Lung (tissue), 12 donors: ENCODE measurements around the gene CHST11. TPM values are rescaled to one million over a fixed set of nuclear protein-coding genes. Genes with fewer than 3 reads are reported as not detected.
A peak's percentile ranks its signal among the peaks of the same experiment; 100 is the strongest.

ENCODE experiments used
- ATAC-seq: fragments of 200-7000 bp; cut with Tn5 transposase; one replicate; pipeline ENCODE4 v1.9.1; 2020; ENCODE audit warnings: moderate number of reproducible peaks; ENCODE audit not compliant: insufficient read depth, low FRiP score
- DNase-seq, 3 donors: peaks; one replicate each; pipeline ENCODE4 v3.0.0-alpha.2; 2013 to 2017
- H3K27ac ChIP-seq, 2 donors: one replicate each; pipeline ENCODE4 v1.5.1; 2013; ENCODE audit warnings: mild to moderate bottlenecking in 2 of 2, moderate library complexity in 2 of 2, control low read depth in 1 of 2, inconsistent platforms in 1 of 2, low read depth in 1 of 2, low read length in 1 of 2
- H3K27me3 ChIP-seq, 3 donors: one replicate each; pipeline ENCODE4 v1.5.1; 2013; ENCODE audit warnings: low read length in 2 of 3; ENCODE audit not compliant: control insufficient read depth in 3 of 3, insufficient read depth in 3 of 3
- H3K36me3 ChIP-seq, 4 donors: one replicate each; pipeline ENCODE4 v1.5.1; 2013; ENCODE audit warnings: low read length in 4 of 4, mild to moderate bottlenecking in 1 of 4, moderate library complexity in 1 of 4; ENCODE audit not compliant: control insufficient read depth in 4 of 4, insufficient read depth in 4 of 4
- H3K4me1 ChIP-seq, 5 donors: one replicate each; pipeline ENCODE4 v1.5.1; 2013; ENCODE audit warnings: low read length in 5 of 5, mild to moderate bottlenecking in 2 of 5, moderate library complexity in 1 of 5; ENCODE audit not compliant: control insufficient read depth in 5 of 5, insufficient read depth in 5 of 5
- H3K4me3 ChIP-seq: one replicate; pipeline ENCODE4 v1.5.1; 2013; ENCODE audit warnings: mild to moderate bottlenecking, control low read depth, moderate library complexity
- H3K9ac ChIP-seq, 2 donors: one replicate each; pipeline ENCODE4 v1.5.1; 2013; ENCODE audit warnings: low read length in 2 of 2, control low read depth in 1 of 2; ENCODE audit not compliant: insufficient read depth in 1 of 2
- H3K9me3 ChIP-seq, 4 donors: one replicate each; pipeline ENCODE4 v1.5.1; 2013; ENCODE audit warnings: low read length in 3 of 4, mild to moderate bottlenecking in 1 of 4, moderate library complexity in 1 of 4; ENCODE audit not compliant: control insufficient read depth in 4 of 4, insufficient read depth in 3 of 4
- WGBS, 2 donors: extraction: QIAGEN DNeasy Blood & Tissue Kit; methylation state at CpG; one replicate each; pipeline ENCODE4 v1.1.7; 2013; 5-methylcytosine and 5-hydroxymethylcytosine counted together
- polyA plus RNA-seq, 2 donors: library from polyadenylated mRNA; stranded (reverse); fragments of 200-250 nt; gene quantifications; one replicate each; pipeline ENCODE4 v1.2.1, GENCODE V29; 2013
- total RNA-seq, 2 donors: library from RNA; depleted of rRNA in 1 of 2; stranded (reverse); fragments of >200 nt in 1 of 2; gene quantifications; one replicate each; pipeline ENCODE4 v1.2.1, GENCODE V29; 2014 to 2021
- TF ChIP-seq, protein P1 (sequence below): IDR thresholded peaks from 2 replicates; pipeline ENCODE4 v1.5.1; 2012; ENCODE audit warnings: mild to moderate bottlenecking; ENCODE audit errors: control extremely low read depth, extremely low read depth
- donor health status: control.
- donor health status: control.
- donor health status: Bipolar disorder and iron deficiency.
- donor health status: healthy.
- donor health status: DM: yes; HTN: yes; CAD: no.

Gene CHST11
- total and polyA plus RNA-seq, 4 donors: 9.0 to 63.2 (median 27.7) TPM

DNA sequence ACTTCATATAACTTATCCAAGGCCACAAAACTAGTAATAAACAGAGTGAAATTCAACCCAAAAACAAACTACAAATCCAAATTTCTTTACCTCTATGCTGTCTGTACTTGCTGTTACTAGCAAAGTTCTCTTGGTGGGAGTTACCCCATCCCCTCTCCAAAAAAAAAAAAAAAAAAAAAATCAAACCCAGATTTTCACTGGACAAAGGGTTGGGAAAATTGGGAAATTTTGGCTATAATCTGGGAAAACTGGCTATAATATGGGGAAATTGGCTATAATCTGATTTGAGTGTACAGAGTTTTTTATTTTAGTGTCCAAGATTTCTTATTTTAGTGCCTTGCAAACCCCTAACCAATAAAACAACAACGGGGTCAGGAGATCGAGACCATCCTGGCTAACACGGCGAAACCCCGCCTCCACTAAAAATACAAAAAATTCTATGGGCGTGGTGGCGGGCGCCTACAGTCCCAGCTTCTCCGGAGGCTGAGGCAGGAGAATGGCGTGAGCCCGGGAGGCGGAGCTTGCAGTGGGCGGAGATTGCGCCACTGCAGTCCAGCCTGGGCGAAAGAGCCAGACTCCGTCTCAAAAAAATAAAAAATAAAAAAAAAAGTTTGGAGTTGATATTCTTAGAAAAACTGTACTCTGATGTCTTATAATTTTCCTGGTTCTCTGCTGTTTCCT lies 148.4 kb downstream of the CHST11 start:
- Histone ChIP-seq H3K9me3 (no peaks in the 10 kb centered on the region), H3K36me3 (no peaks in the 10 kb centered on the region), H3K9ac (no peak overlapping the region), H3K27ac (peak overlapping the region in 1 of 2 donors; percentile 63), H3K4me3 (no peak overlapping the region), H3K27me3 (no peaks in the 10 kb centered on the region), H3K4me1 (peaks cover 0 to 15% (median 0%) of the 10 kb centered on the region in 5 donors)
- DNase-seq: no peak
- 86 to 93% methylated on average over 16 of the region's 16 CpGs for WGBS, 2 donors
- ATAC-seq: no peak
- TF ChIP-seq, protein P1, sequence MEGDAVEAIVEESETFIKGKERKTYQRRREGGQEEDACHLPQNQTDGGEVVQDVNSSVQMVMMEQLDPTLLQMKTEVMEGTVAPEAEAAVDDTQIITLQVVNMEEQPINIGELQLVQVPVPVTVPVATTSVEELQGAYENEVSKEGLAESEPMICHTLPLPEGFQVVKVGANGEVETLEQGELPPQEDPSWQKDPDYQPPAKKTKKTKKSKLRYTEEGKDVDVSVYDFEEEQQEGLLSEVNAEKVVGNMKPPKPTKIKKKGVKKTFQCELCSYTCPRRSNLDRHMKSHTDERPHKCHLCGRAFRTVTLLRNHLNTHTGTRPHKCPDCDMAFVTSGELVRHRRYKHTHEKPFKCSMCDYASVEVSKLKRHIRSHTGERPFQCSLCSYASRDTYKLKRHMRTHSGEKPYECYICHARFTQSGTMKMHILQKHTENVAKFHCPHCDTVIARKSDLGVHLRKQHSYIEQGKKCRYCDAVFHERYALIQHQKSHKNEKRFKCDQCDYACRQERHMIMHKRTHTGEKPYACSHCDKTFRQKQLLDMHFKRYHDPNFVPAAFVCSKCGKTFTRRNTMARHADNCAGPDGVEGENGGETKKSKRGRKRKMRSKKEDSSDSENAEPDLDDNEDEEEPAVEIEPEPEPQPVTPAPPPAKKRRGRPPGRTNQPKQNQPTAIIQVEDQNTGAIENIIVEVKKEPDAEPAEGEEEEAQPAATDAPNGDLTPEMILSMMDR: no peak

DNA sequence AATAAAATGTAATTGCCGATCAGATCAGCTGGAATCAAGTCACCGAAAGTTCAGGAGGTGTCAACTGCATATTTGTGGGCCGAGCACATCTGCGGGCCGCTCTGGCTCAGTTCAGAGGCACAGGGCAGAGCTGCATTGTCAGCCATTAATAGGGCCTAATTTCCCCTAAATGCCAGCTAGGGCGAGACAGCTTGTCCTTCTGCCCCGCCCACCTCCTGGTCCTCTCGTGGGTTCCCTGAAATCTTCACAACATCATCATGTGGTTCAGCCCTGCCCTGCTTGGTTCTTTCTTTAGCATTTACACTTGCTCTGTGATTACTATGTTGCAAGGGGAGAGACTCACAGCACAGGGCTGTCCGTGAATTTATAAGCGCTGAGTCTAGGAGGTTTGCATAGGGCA lies 148.9 kb downstream of the CHST11 start:
- Histone ChIP-seq H3K27me3 (no peaks in the 10 kb centered on the region), H3K9ac (no peak overlapping the region), H3K27ac (peak overlapping the region in 1 of 2 donors; percentile 63), H3K9me3 (no peaks in the 10 kb centered on the region), H3K4me3 (no peak overlapping the region), H3K36me3 (no peaks in the 10 kb centered on the region), H3K4me1 (peaks cover 0 to 17% (median 0%) of the 10 kb centered on the region in 5 donors)
- 65 to 69% methylated on average over 10 of the region's 10 CpGs for WGBS, 2 donors
- ATAC-seq: peak; percentile 23
- peak in 2 of 3 donors; percentile 9 to 21 for DNase-seq
- TF ChIP-seq, protein P1: no peak

- peaks cover 0 to 13% (median 0%) of the 10 kb centered on the region in 5 donors for H3K4me1 ChIP-seq
- TF ChIP-seq, protein P1: no peak
- no peak overlapping the region for H3K27ac ChIP-seq
- H3K36me3 ChIP-seq: no peaks in the 10 kb centered on the region
- no peak overlapping the region for H3K4me3 ChIP-seq
- DNase-seq: no peak
- no peaks in the 10 kb centered on the region for H3K27me3 ChIP-seq
- no peak overlapping the region for H3K9ac ChIP-seq
- H3K9me3 ChIP-seq: no peaks in the 10 kb centered on the region
- ATAC-seq: no peak
- 92% methylated on average over 4 of the region's 4 CpGs for WGBS, 2 donors
Measured at GRCh38 chr12:104608998-104609397, 152.2 kb downstream of the CHST11 start.

GRCh38 chr12:104609445-104609844 lies 152.7 kb downstream of the CHST11 start:
- TF ChIP-seq, protein P1: no peak
- no peak overlapping the region for H3K9ac ChIP-seq
- H3K36me3 ChIP-seq: no peaks in the 10 kb centered on the region
- no peak overlapping the region for H3K4me3 ChIP-seq
- H3K9me3 ChIP-seq: no peaks in the 10 kb centered on the region
- H3K27ac ChIP-seq: no peak overlapping the region
- no peak for DNase-seq
- no peak for ATAC-seq
- H3K27me3 ChIP-seq: no peaks in the 10 kb centered on the region
- H3K4me1 ChIP-seq: peaks cover 0 to 12% (median 0%) of the 10 kb centered on the region in 5 donors
